Naive thymus-derived CD4-positive, alpha-beta T cell (primary cell): ENCODE data around the gene AKR1A1. TPM values are rescaled to one million over a fixed set of nuclear protein-coding genes. Genes with fewer than 3 reads are reported as not detected.
A peak's percentile ranks its signal among the peaks of the same experiment; 100 is the strongest.

Experiments
- ATAC-seq: fragments of 150-1000 bp; cut with Tn5 transposase; 2 replicates; pipeline ENCODE4 v1.10.0; 2021; ENCODE audit warnings: mild to moderate bottlenecking, moderate library complexity
- CTCF ChIA-PET: fragments of 350-600 bp; sonication (Branson Sonifier 250); formaldehyde crosslinking; loops from one replicate; lab custom pipeline; 2021; ENCODE audit warnings: antibody characterized with exemption; lab: Charles Lee
- POLR2A ChIA-PET: fragments of 350-600 bp; sonication (Branson Sonifier 250); formaldehyde crosslinking; loops from one replicate; lab custom pipeline; 2021; ENCODE audit warnings: antibody characterized with exemption, inconsistent platforms; lab: Charles Lee
- DNase-seq, 9 donors: peaks; one replicate each; pipeline versions ENCODE4 v3.0.0 to v3.0.0-alpha.2; 2020 to 2022; ENCODE audit warnings: mixed read lengths in 1 of 9
- H3K27ac ChIP-seq: one replicate; pipeline ENCODE4 v1.7.0; 2013; ENCODE audit warnings: mild to moderate bottlenecking, low read depth, low read length, moderate library complexity
- H3K27me3 ChIP-seq, 2 donors: one replicate each; pipeline ENCODE4 v1.7.0; 2013; ENCODE audit warnings: low read length in 2 of 2, mild to moderate bottlenecking in 2 of 2, moderate library complexity in 2 of 2; ENCODE audit not compliant: control insufficient read depth in 2 of 2, insufficient read depth in 2 of 2
- H3K36me3 ChIP-seq, 3 experiments: 1 replicate in 2 of 3; 2 replicates in 1 of 3; pipeline ENCODE4 v1.7.0; 2013; ENCODE audit warnings: low read length in 3 of 3, mild to moderate bottlenecking in 3 of 3, moderate library complexity in 1 of 3; ENCODE audit not compliant: insufficient read depth in 3 of 3, control insufficient read depth in 2 of 3
- H3K4me1 ChIP-seq, 2 donors: one replicate each; pipeline ENCODE4 v1.7.0; 2013; ENCODE audit warnings: low read length in 2 of 2, mild to moderate bottlenecking in 2 of 2, moderate library complexity in 1 of 2; ENCODE audit not compliant: control insufficient read depth in 2 of 2, insufficient read depth in 2 of 2
- H3K4me3 ChIP-seq: 2 replicates; pipeline ENCODE4 v1.7.0; 2013; ENCODE audit warnings: mild to moderate bottlenecking, low read length
- H3K9me3 ChIP-seq, 3 experiments: 1 replicate in 2 of 3; 2 replicates in 1 of 3; pipeline ENCODE4 v1.7.0; 2013; ENCODE audit warnings: low read length in 3 of 3; ENCODE audit not compliant: control insufficient read depth in 2 of 3
- H3K27ac Mint-ChIP-seq, 9 donors: one replicate each; pipeline ENCODE4 v1.8.0; 2020 to 2022; ENCODE audit warnings: mixed read lengths in 9 of 9, mild to moderate bottlenecking in 8 of 9, moderate library complexity in 5 of 9, inconsistent platforms in 2 of 9
- H3K27me3 Mint-ChIP-seq, 5 donors: one replicate each; pipeline ENCODE4 v1.8.0; 2021 to 2022; ENCODE audit warnings: mixed read lengths in 5 of 5, mild to moderate bottlenecking in 1 of 5
- H3K36me3 Mint-ChIP-seq, 5 donors: one replicate each; pipeline ENCODE4 v1.8.0; 2020 to 2022; ENCODE audit warnings: mixed read lengths in 5 of 5, mild to moderate bottlenecking in 3 of 5, inconsistent platforms in 1 of 5
- H3K4me1 Mint-ChIP-seq, 7 donors: one replicate each; pipeline ENCODE4 v1.8.0; 2020 to 2022; ENCODE audit warnings: mixed read lengths in 7 of 7, mild to moderate bottlenecking in 3 of 7, inconsistent platforms in 1 of 7
- H3K4me3 Mint-ChIP-seq, 10 donors: one replicate each; pipeline ENCODE4 v1.8.0; 2020 to 2022; ENCODE audit warnings: mild to moderate bottlenecking in 10 of 10, mixed read lengths in 10 of 10, moderate library complexity in 6 of 10, inconsistent platforms in 2 of 10
- H3K9me3 Mint-ChIP-seq, 11 donors: one replicate each; pipeline ENCODE4 v1.8.0; 2020 to 2022; ENCODE audit warnings: mixed read lengths in 11 of 11, mild to moderate bottlenecking in 4 of 11, inconsistent platforms in 1 of 11, moderate library complexity in 1 of 11
- intact Hi-C, 2 donors: fragments of 100-400 bp; cut with micrococcal nuclease; formaldehyde crosslinking; loops; one replicate each; pipeline ENCODE4 v1.15.1; 2023
- polyA plus RNA-seq, 2 donors: library from polyadenylated mRNA; unstranded; fragments of 300-500 nt; fragmentation: Illumina TruSeq; gene quantifications; one replicate each; pipeline ENCODE4 v1.2.3, GENCODE V29; 2021
- total RNA-seq, 6 experiments: library from RNA in 5 of 6; stranded (reverse) in 5 of 6; gene quantifications; 1 replicate in 5 of 6; 2 replicates in 1 of 6; pipeline ENCODE4 v1.2.3 and lab custom pipeline; 2021 to 2026

The AKR1A1 gene
- total and polyA plus RNA-seq, 7 experiments from 2014 or later = 47.5 to 155 (median 76.3) TPM

DNA sequence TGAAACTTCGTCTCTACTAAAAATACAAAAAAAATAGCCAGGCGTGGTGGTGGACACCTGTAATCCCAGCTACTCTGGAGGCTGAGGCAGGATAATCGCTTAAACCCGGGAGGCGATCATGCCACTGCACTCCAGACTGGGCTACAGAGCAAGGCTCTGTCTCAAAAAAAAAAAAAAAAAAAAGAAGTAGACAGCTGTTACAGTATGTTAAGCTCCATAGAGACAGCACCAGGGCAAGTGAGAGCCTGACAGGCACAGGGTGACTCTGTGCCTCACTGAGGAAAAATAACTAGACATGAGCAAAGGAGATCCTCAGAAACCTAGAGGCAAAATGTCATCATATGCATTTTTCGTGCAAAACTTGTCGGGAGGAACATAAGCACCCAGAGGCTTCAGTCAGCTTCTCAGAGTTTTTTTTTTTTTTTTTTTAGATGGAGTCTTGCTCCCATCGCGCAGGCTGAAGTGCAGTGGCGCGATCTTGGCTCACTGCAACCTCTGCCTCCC lies 19.9 kb upstream of the AKR1A1 start:
- H3K36me3 Mint-ChIP-seq = no peaks in the 10 kb centered on the region
- ChIA-PET POLR2A (interaction anchor here (0.6 kb wide), 1 partner anchor 187 kb away, joined by 5 read pairs; no protein-coding TSS in a partner anchor), CTCF (no interaction called here)
- Histone ChIP-seq H3K27me3 (no peaks in the 10 kb centered on the region), H3K4me1 (no peaks in the 10 kb centered on the region), H3K27ac (no peak overlapping the region), H3K4me3 (no peak overlapping the region), H3K9me3 (no peaks in the 10 kb centered on the region), H3K36me3 (no peaks in the 10 kb centered on the region)
- peaks cover 0 to 6% (median 0%) of the 10 kb centered on the region in 5 donors for H3K27me3 Mint-ChIP-seq
- ATAC-seq (no peak), DNase-seq (no peak)
- H3K9me3 Mint-ChIP-seq = no peaks in the 10 kb centered on the region
- H3K27ac Mint-ChIP-seq = no peak overlapping the region
- H3K4me3 Mint-ChIP-seq = no peak overlapping the region
- intact Hi-C loops = no loop called here
- H3K4me1 Mint-ChIP-seq = peaks cover 0 to 3% (median 0%) of the 10 kb centered on the region in 7 donors

DNA sequence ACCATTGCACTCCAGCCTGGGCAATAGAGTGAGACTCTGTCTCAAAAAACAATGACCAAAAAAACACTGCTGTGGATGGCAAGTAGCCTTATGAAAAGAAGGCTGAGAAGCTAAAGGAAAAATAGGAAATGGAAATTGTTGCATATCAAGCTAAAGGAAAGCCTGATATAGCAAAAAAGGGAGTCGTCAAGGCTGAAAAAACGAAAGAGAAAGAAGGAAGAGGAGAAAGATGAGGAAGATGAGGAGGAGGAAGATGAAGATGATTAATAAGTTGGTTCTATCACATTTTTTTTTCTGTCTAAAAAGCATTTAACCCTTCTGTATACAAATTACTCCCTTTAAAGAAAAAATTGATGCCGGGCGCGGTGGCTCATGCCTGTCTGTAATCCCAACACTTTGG lies 18.8 kb upstream of the AKR1A1 start:
- no peaks in the 10 kb centered on the region for H3K36me3 Mint-ChIP-seq
- Histone ChIP-seq H3K27ac (no peak overlapping the region), H3K27me3 (no peaks in the 10 kb centered on the region), H3K9me3 (no peaks in the 10 kb centered on the region), H3K36me3 (no peaks in the 10 kb centered on the region), H3K4me1 (no peaks in the 10 kb centered on the region), H3K4me3 (no peak overlapping the region)
- H3K4me3 Mint-ChIP-seq = no peak overlapping the region
- DNase-seq (no peak), ATAC-seq (no peak)
- H3K4me1 Mint-ChIP-seq = peaks cover 0 to 9% (median 0%) of the 10 kb centered on the region in 7 donors
- ChIA-PET POLR2A (interaction anchor here (2.1 kb wide), 1 partner anchor 10 kb away, joined by 4 read pairs; the partner anchor contains the start of gene PRDX1), CTCF (no interaction called here)
- no peak overlapping the region for H3K27ac Mint-ChIP-seq
- H3K27me3 Mint-ChIP-seq = peaks cover 0 to 2% (median 0%) of the 10 kb centered on the region in 5 donors
- no peaks in the 10 kb centered on the region for H3K9me3 Mint-ChIP-seq
- intact Hi-C loops = no loop called here

DNA sequence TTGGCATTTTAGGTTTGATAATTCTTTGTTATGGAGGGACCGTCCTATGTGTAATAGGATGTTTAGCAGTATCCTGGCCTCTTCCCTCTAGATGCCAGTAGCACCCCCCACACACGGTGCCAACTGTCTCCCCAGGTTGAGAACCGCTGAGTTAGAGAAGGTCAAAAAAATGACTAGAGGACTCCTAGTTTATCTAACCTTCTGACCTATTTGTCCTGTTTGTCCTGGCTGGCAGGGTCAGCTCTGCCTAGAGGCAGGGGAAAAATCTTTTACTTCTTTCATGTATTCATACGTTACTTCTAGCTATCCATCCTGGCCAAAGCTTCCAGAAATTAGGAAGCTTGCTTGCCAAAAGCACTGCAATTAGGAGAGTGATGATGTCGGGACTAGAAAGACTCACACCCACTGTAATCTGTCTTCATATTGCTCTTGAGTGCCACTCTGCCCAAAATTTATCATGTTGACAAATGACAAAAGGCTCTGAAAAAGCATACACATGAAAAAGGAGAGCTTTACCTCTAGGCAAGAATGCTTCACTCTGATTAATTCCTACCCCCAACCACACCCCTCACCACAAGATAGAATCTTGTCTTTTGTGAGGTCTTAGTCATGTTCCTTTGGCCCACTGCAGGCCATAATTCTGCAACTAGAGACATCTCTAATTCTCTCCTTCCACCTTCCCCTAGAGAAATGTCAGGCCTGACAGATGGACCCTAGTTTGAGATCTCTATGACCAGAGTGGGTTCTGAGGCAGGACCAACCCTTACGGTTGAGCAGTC lies 14.4 kb upstream of the AKR1A1 start:
- Mint-ChIP-seq H3K27ac (no peak overlapping the region), H3K9me3 (no peaks in the 10 kb centered on the region), H3K4me1 (peaks cover 0 to 13% (median 0%) of the 10 kb centered on the region in 7 donors), H3K36me3 (no peaks in the 10 kb centered on the region), H3K4me3 (no peak overlapping the region), H3K27me3 (peaks cover 0 to 2% (median 0%) of the 10 kb centered on the region in 5 donors)
- H3K36me3 ChIP-seq = no peaks in the 10 kb centered on the region
- no peaks in the 10 kb centered on the region for H3K9me3 ChIP-seq
- no peak for ATAC-seq
- H3K27ac ChIP-seq = no peak overlapping the region
- intact Hi-C loops = no loop called here
- H3K27me3 ChIP-seq = no peaks in the 10 kb centered on the region
- H3K4me1 ChIP-seq = no peaks in the 10 kb centered on the region
- ChIA-PET POLR2A (interaction anchor here (0.5 to 1.4 kb wide), 2 partner anchors 14 to 18 kb away, joined by 4 to 8 read pairs; partner anchors contain the start of gene PRDX1), CTCF (no interaction called here)
- no peak for DNase-seq
- no peak overlapping the region for H3K4me3 ChIP-seq

DNA sequence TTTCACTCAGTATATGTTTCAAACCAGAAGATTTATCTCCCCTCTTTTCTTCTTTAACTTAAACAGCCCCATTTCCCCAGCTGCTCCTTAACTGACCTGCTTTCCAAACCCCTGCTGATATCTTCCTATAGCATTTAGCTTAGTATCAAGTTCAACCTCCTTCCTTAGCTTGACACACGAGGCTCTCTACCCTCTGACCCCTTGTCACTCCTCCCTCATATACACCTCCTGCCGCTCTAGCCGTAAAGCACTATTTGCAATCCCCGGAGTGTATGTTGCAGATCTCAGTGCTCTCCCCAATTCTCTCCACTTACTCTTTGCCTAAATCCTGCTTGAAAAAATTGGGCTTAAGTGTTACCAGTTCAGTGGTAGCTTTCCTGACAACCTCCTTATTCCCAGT lies 13.7 kb upstream of the AKR1A1 start:
- Histone ChIP-seq H3K36me3 (no peaks in the 10 kb centered on the region), H3K27ac (no peak overlapping the region), H3K4me3 (no peak overlapping the region), H3K9me3 (no peaks in the 10 kb centered on the region), H3K27me3 (no peaks in the 10 kb centered on the region), H3K4me1 (no peaks in the 10 kb centered on the region)
- ATAC-seq = no peak
- H3K27ac Mint-ChIP-seq = peak overlapping the region in 1 of 9 donors; percentile 14
- ChIA-PET POLR2A (interaction anchor here (0.6 to 1.4 kb wide), 2 partner anchors 15 to 726 kb away, joined by 4 to 8 read pairs; partner anchors contain the start of gene PRDX1), CTCF (no interaction called here)
- no peak overlapping the region for H3K4me3 Mint-ChIP-seq
- intact Hi-C loops = no loop called here
- H3K4me1 Mint-ChIP-seq = peaks cover 0 to 13% (median 0%) of the 10 kb centered on the region in 7 donors
- H3K9me3 Mint-ChIP-seq = no peaks in the 10 kb centered on the region
- peaks cover 0 to 2% (median 0%) of the 10 kb centered on the region in 5 donors for H3K27me3 Mint-ChIP-seq
- DNase-seq = no peak
- H3K36me3 Mint-ChIP-seq = no peaks in the 10 kb centered on the region

DNA sequence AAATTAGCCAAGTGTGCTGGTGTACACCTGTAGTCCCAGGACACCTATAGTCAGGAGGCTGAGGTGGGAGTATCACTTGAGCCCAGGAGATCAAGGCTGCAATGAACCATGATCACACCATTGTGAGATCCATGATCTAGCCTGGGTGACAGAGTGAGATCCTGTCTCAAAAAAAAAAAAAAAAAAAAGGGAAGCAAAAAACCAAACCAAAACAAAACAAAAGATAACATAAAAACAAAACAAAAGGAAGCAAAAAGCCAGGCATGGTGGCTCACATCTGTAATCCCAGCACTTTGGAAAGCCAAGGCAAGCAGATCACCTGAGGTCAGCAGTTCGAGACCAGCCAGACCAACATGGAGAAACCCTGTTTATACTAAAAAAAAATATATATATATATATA lies 9.4 kb upstream of the AKR1A1 start:
- H3K27ac ChIP-seq = no peak overlapping the region
- peaks cover 13 to 44% (median 33%) of the 10 kb centered on the region in 7 donors for H3K4me1 Mint-ChIP-seq
- H3K36me3 Mint-ChIP-seq = no peaks in the 10 kb centered on the region
- H3K27me3 Mint-ChIP-seq = peaks cover 0 to under 1% (median 0%) of the 10 kb centered on the region in 5 donors
- no peaks in the 10 kb centered on the region for H3K9me3 Mint-ChIP-seq
- no peaks in the 10 kb centered on the region for H3K36me3 ChIP-seq
- DNase-seq = no peak
- no peaks in the 10 kb centered on the region for H3K27me3 ChIP-seq
- H3K27ac Mint-ChIP-seq = peak overlapping the region in 2 of 9 donors; percentile 36 to 42
- no peak overlapping the region for H3K4me3 Mint-ChIP-seq
- ChIA-PET CTCF (interaction anchor here (1.5 kb wide), 1 partner anchor 24 kb away, joined by 4 read pairs; no protein-coding TSS in a partner anchor), POLR2A (interaction anchor here (0.6 to 4.6 kb wide), 3 partner anchors 20 to 727 kb away, joined by 3 to 26 read pairs (median 4); partner anchors contain the start of gene PRDX1)
- H3K9me3 ChIP-seq = no peaks in the 10 kb centered on the region
- H3K4me3 ChIP-seq = no peak overlapping the region
- intact Hi-C loops = loop anchor here in 1 of 2 donors (5.0 kb wide), 1 partner anchor 41 kb away; the partner anchor contains the start of gene NASP
- ATAC-seq = no peak
- peaks cover 12 to 13% of the 10 kb centered on the region in 2 donors for H3K4me1 ChIP-seq

DNA sequence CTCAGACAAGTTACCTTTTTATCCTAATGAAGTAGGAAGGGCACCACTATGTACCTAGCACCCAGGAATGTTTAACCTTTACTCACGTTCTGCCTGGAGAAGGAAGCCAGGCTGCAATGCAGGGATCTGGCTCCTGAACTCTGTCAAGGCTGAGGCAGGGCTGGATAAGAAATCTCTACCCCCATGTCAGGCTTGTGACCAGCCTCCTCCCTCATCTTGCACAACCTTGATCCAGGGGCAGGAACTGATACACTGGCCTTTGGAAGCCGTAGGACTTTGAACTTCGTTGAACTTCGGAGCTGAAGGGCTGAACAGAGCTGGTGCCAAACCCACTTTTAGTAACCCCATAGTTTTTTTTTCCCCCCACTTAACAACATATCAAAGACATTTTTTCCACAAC lies 8.0 kb upstream of the AKR1A1 start:
- no peak for DNase-seq
- ATAC-seq = no peak
- Mint-ChIP-seq H3K4me1 (peaks cover 13 to 41% (median 32%) of the 10 kb centered on the region in 7 donors), H3K4me3 (peak overlapping the region in 3 of 10 donors; percentile 16 to 52 (median 25)), H3K9me3 (no peaks in the 10 kb centered on the region), H3K27me3 (no peaks in the 10 kb centered on the region), H3K27ac (peak overlapping the region in 1 of 9 donors; percentile 72), H3K36me3 (peaks cover 0 to 2% (median 0%) of the 10 kb centered on the region in 5 donors)
- intact Hi-C loops = loop anchor here in 1 of 2 donors (5.0 kb wide), 1 partner anchor 40 kb away; the partner anchor contains the start of gene NASP
- POLR2A ChIA-PET = interaction anchor here (0.6 to 4.6 kb wide), 2 partner anchors 19 to 21 kb away, joined by 3 to 26 read pairs; partner anchors contain the start of gene PRDX1
- Histone ChIP-seq H3K4me3 (no peak overlapping the region), H3K27me3 (no peaks in the 10 kb centered on the region), H3K27ac (no peak overlapping the region), H3K9me3 (no peaks in the 10 kb centered on the region), H3K4me1 (peaks cover 12 to 13% of the 10 kb centered on the region in 2 donors), H3K36me3 (no peaks in the 10 kb centered on the region)
- CTCF ChIA-PET = interaction anchor here (1.5 kb wide), 1 partner anchor 26 kb away, joined by 4 read pairs; no protein-coding TSS in a partner anchor
